Fibroblast of lung (primary cell): ENCODE measurements around the gene GCLM.

ENCODE experiments used
- CTCF ChIP-seq, 2 donors: IDR thresholded peaks in 1 of 2; conservative IDR thresholded peaks in 1 of 2; 1 replicate in 1 of 2; 2 replicates in 1 of 2; pipeline ENCODE4 v1.5.1; 2011 to 2012; ENCODE audit warnings: low read length in 2 of 2, control low read depth in 1 of 2, inconsistent platforms in 1 of 2, low read depth in 1 of 2, mild to moderate bottlenecking in 1 of 2
- EZH2 ChIP-seq: IDR thresholded peaks from 2 replicates; pipeline ENCODE4 v1.5.1; 2012; ENCODE audit warnings: low read length, control low read depth, mild to moderate bottlenecking; ENCODE audit errors: missing control alignments

- TF ChIP-seq CTCF (conservative IDR thresholded peaks at IDR 0.05 in 1 of 2, IDR thresholded peaks at IDR 0.05 in 1 of 2; ENCODE audit: low read depth in 1 of 2, low read length in 2 of 2): no peak
- TF ChIP-seq EZH2: no peak
These were observed 29.4 kb upstream of the GCLM start for GRCh38 chr1:93938461-93939145.
